Activated naive CD8-positive, alpha-beta T cell treated with anti-CD3 and anti-CD28 coated beads, Interleukin-2, amount 10 ng/mL, durations not matched to agents 7 days and 5 days (primary cell): Measurements from ENCODE around the gene UCP1. TPM values are rescaled to one million over a fixed set of nuclear protein-coding genes. Genes with fewer than 3 reads are reported as not detected.
A peak's percentile ranks its signal among the peaks of the same experiment; 100 is the strongest.

Source experiments
- ATAC-seq: fragments of 150-1000 bp; cut with Tn5 transposase; one replicate; pipeline ENCODE4 v1.10.0; 2021; ENCODE audit warnings: low read depth, moderate library complexity
- POLR2A ChIA-PET: fragments of 350-600 bp; sonication (Branson Sonifier 250); formaldehyde crosslinking; loops from one replicate; lab custom pipeline; 2021; ENCODE audit warnings: antibody characterized with exemption; lab: Charles Lee
- DNase-seq: peaks from one replicate; pipeline ENCODE4 v3.0.0; 2021
- H3K27ac Mint-ChIP-seq: one replicate; pipeline ENCODE4 v1.8.0; 2022; ENCODE audit warnings: mild to moderate bottlenecking, mixed read lengths
- H3K27me3 Mint-ChIP-seq: one replicate; pipeline ENCODE4 v1.8.0; 2022; ENCODE audit warnings: mild to moderate bottlenecking, moderate library complexity, mixed read lengths
- H3K36me3 Mint-ChIP-seq: one replicate; pipeline ENCODE4 v1.8.0; 2021; ENCODE audit warnings: mild to moderate bottlenecking, mixed read lengths
- H3K4me1 Mint-ChIP-seq: one replicate; pipeline ENCODE4 v1.8.0; 2021; ENCODE audit warnings: mixed read lengths
- H3K4me3 Mint-ChIP-seq: one replicate; pipeline ENCODE4 v1.8.0; 2022; ENCODE audit warnings: mild to moderate bottlenecking, moderate library complexity, mixed read lengths
- H3K9me3 Mint-ChIP-seq: one replicate; pipeline ENCODE4 v1.8.0; 2021; ENCODE audit warnings: mixed read lengths
- total RNA-seq, 2 experiments: library from RNA; stranded (reverse); gene quantifications; one replicate each; pipeline ENCODE4 v1.2.3, GENCODE V29; 2021

UCP1 gene
- total RNA-seq, 2 experiments from 2014 or later, result not detected

DNA sequence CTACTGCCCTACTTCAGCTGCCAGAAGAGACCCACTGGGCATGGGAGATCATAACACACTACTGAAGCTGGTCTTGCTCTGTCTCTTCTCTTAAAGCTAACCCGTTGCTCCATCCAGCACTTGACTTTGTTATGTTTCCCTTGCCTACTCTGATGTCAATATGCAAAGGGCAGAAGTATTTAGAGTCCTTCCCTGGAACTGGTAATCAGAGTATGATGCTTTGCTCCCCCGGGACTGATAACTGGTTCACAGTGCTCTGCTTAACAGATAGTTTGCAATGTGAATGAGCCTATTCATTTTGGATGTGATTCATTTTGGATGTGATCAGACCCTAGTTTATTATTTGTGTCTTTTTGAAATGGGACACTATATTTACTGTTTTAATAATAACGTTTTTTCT is 12.3 kb upstream of the UCP1 start:
- ATAC-seq, result no peak
- Mint-ChIP-seq H3K4me1 (no peaks in the 10 kb centered on the region), H3K4me3 (no peak overlapping the region), H3K27ac (no peak overlapping the region), H3K9me3 (no peaks in the 10 kb centered on the region), H3K27me3 (peaks cover 40% of the 10 kb centered on the region), H3K36me3 (no peaks in the 10 kb centered on the region)
- no peak for DNase-seq
- POLR2A ChIA-PET, result no interaction called here

DNA sequence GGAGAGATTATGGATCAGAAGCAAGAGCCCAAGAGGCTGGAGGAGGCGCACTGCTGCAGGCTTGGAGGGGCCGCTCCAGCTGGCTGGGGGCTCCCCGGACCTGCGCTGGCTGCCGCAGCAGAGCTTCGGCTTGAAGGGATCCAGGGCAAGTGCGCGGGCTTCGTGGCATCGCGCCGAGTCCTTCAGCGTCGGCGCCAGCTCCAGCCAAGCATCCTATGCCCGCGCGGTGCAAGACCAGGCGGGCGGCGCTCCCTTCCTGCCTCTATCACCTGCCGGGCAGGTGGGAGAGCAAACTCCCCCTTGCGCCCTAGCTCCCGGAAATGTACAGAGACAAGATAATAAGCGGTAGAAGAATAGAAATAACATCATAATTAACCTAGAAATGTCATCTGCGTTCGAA is 10.5 kb upstream of the UCP1 start:
- Mint-ChIP-seq H3K27me3 (peaks cover 45% of the 10 kb centered on the region), H3K4me1 (no peaks in the 10 kb centered on the region), H3K36me3 (no peaks in the 10 kb centered on the region), H3K9me3 (no peaks in the 10 kb centered on the region), H3K4me3 (no peak overlapping the region), H3K27ac (no peak overlapping the region)
- no peak for DNase-seq
- POLR2A ChIA-PET, result no interaction called here
- ATAC-seq, result no peak

GRCh38 chr4:140575489-140575888 is 6.7 kb upstream of the UCP1 start:
- Mint-ChIP-seq H3K27ac (no peak overlapping the region), H3K9me3 (peaks cover 2% of the 10 kb centered on the region), H3K27me3 (peaks cover 65% of the 10 kb centered on the region), H3K4me3 (no peak overlapping the region), H3K36me3 (no peaks in the 10 kb centered on the region), H3K4me1 (no peaks in the 10 kb centered on the region)
- no peak for ATAC-seq
- POLR2A ChIA-PET, result no interaction called here
- DNase-seq, result no peak

DNA sequence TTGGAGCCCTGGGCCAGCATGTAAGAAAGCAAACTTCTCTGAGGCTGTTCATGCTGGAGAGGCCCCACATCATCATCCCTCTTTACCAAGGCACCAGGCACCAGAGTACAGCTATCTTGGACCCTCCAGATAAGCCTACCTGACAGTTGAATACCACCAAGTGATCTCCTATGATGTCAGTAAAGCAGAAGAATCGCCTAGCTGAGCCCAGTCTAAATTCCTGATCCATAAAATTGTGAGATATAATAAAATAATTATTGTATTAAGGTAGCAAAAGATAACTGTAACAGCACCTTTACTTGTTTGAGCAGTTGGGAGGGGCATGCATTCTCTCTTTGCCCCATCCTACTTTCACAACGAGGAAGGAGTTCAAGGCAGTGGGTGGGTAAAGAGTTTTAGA is 2.9 kb upstream of the UCP1 start:
- Mint-ChIP-seq H3K27ac (no peak overlapping the region), H3K4me3 (no peak overlapping the region), H3K27me3 (peaks cover 67% of the 10 kb centered on the region), H3K36me3 (no peaks in the 10 kb centered on the region), H3K4me1 (peaks cover 10% of the 10 kb centered on the region), H3K9me3 (peaks cover 2% of the 10 kb centered on the region)
- POLR2A ChIA-PET, result no interaction called here
- no peak for DNase-seq
- no peak for ATAC-seq

- no peak for ATAC-seq
- Mint-ChIP-seq H3K36me3 (no peaks in the 10 kb centered on the region), H3K9me3 (peaks cover 2% of the 10 kb centered on the region), H3K27ac (no peak overlapping the region), H3K27me3 (peaks cover 59% of the 10 kb centered on the region), H3K4me3 (peak overlapping the region; percentile 60), H3K4me1 (peaks cover 10% of the 10 kb centered on the region)
- POLR2A ChIA-PET, result no interaction called here
- DNase-seq, result no peak
These were observed 512 bp upstream of the UCP1 start for GRCh38 chr4:140569307-140569638.

DNA sequence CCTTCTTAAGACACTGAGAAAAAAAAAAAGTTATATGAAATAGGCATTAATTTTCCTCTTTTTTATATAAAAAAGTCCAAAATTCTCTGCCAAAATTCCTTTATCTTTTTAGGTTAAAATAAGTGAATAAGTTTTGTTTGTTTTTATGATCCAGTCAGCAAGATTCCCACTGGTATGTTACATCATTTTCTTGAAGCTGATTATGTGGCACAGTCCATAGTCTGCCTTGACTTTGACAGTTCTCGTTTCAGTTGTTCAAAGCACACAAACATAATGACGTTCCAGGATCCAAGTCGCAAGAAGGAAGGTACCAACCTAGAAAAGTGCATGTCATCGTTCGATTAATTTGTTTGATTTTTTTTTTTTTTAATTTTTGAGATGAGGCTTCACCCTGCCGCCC is 9.1 kb downstream of the UCP1 start:
- Mint-ChIP-seq H3K27ac (no peak overlapping the region), H3K4me1 (peaks cover 7% of the 10 kb centered on the region), H3K4me3 (no peak overlapping the region), H3K9me3 (no peaks in the 10 kb centered on the region), H3K36me3 (no peaks in the 10 kb centered on the region), H3K27me3 (peaks cover 38% of the 10 kb centered on the region)
- ATAC-seq (no peak), DNase-seq (no peak)
- POLR2A ChIA-PET, result no interaction called here

DNA sequence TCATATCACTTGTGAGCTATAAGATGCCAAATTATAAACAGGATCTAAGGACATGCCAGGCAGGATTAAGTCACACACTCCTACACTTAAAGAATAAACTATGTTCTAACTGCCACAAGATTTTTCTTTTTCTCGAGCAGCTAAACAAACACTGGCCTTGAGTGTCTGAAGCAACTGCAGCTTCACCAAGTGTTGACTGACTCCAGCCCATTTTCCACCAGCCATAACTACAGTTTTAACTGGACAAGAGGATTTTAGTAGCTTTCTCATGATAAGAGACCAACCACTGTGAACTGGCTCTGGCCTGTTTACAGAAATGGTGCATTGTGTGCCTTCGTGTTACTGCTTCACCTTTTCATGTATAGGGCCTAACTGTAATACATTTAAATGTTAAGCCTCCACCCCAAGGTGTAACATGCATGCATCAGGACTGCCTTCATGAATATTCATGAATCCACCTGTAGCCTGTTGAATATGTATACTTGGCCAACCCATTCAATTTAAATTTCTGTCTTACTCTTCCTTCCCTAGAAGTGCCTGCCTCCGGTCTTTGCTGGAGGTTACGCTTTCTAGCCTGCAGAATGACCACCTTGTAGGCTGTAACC is 10.8 kb downstream of the UCP1 start:
- H3K4me1 Mint-ChIP-seq, result peaks cover 7% of the 10 kb centered on the region
- H3K27ac Mint-ChIP-seq, result no peak overlapping the region
- peaks cover 38% of the 10 kb centered on the region for H3K27me3 Mint-ChIP-seq
- DNase-seq, result no peak
- peaks cover 1% of the 10 kb centered on the region for H3K36me3 Mint-ChIP-seq
- POLR2A ChIA-PET, result no interaction called here
- ATAC-seq, result no peak
- no peak overlapping the region for H3K4me3 Mint-ChIP-seq
- H3K9me3 Mint-ChIP-seq, result no peaks in the 10 kb centered on the region

GRCh38 chr4:140556372-140557085 is 12.2 kb downstream of the UCP1 start:
- no peak overlapping the region for H3K27ac Mint-ChIP-seq
- POLR2A ChIA-PET, result no interaction called here
- DNase-seq, result no peak

GRCh38 chr4:140533951-140534480 is 34.7 kb downstream of the UCP1 start:
- no peak overlapping the region for H3K4me3 Mint-ChIP-seq
- POLR2A ChIA-PET, result no interaction called here
- H3K4me1 Mint-ChIP-seq, result peaks cover 4% of the 10 kb centered on the region

More at GRCh38 chr4:140556372-140557085, 12.2 kb downstream of the UCP1 start:
- H3K9me3 Mint-ChIP-seq, result no peaks in the 10 kb centered on the region
- H3K4me1 Mint-ChIP-seq, result peaks cover 7% of the 10 kb centered on the region
- peaks cover 32% of the 10 kb centered on the region for H3K27me3 Mint-ChIP-seq
- peaks cover 3% of the 10 kb centered on the region for H3K36me3 Mint-ChIP-seq
- H3K4me3 Mint-ChIP-seq, result no peak overlapping the region
- ATAC-seq, result peak; percentile 89

DNA sequence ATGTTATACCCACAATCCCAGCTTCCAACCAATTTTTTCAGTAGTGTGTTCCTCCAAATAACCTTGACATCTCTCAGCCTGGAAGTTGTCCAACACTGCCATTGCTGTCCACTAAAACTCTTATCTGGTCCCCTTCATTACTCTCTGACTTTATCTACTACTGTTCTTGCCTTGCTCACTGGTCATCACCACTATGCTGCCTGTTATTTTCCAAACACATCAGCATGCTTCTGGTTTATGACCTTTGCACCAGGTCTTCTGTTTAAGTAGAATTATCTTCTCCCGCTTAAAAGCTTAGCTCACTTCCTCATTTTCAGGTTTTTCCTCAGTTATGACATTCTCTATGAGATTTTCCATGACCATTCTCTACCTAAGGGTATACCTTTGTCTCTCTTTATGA is 39.3 kb downstream of the UCP1 start:
- POLR2A ChIA-PET, result no interaction called here
- H3K9me3 Mint-ChIP-seq, result no peaks in the 10 kb centered on the region
- no peak for ATAC-seq

More at GRCh38 chr4:140533951-140534480, 34.7 kb downstream of the UCP1 start:
- Mint-ChIP-seq H3K27me3 (no peaks in the 10 kb centered on the region), H3K36me3 (peaks cover 5% of the 10 kb centered on the region), H3K27ac (no peak overlapping the region), H3K9me3 (no peaks in the 10 kb centered on the region)
- no peak for ATAC-seq
- no peak for DNase-seq

GRCh38 chr4:140523857-140524742 is 44.7 kb downstream of the UCP1 start, which contains the start of gene ELMOD2:
Gene ELMOD2, plus strand, starts transcription at chr4:140524168. Its CDS starts 1,261 bp downstream, at chr4:140525429.
- ATAC-seq (peak; percentile 100), DNase-seq (peak; percentile 97)
- Mint-ChIP-seq H3K9me3 (no peaks in the 10 kb centered on the region), H3K27ac (peak within 1 kb of the TSS; percentile 80), H3K4me1 (peaks cover 12% of the 10 kb centered on the region), H3K27me3 (peaks cover 4% of the 10 kb centered on the region), H3K36me3 (peaks cover 14% of the 10 kb centered on the region), H3K4me3 (peak within 1 kb of the TSS; percentile 81)
- POLR2A ChIA-PET, result interaction anchor here (0.8 to 1.3 kb wide), 3 partner anchors 11 to 151 kb away, joined by 3 to 14 read pairs (median 8); partner anchors contain the start of gene SCOC

More for the DNA sequence above, 39.3 kb downstream of the UCP1 start:
- H3K4me3 Mint-ChIP-seq, result no peak overlapping the region
- H3K36me3 Mint-ChIP-seq, result peaks cover 19% of the 10 kb centered on the region
- peaks cover 6% of the 10 kb centered on the region for H3K4me1 Mint-ChIP-seq
- no peaks in the 10 kb centered on the region for H3K27me3 Mint-ChIP-seq
- DNase-seq, result no peak
- no peak overlapping the region for H3K27ac Mint-ChIP-seq

DNA sequence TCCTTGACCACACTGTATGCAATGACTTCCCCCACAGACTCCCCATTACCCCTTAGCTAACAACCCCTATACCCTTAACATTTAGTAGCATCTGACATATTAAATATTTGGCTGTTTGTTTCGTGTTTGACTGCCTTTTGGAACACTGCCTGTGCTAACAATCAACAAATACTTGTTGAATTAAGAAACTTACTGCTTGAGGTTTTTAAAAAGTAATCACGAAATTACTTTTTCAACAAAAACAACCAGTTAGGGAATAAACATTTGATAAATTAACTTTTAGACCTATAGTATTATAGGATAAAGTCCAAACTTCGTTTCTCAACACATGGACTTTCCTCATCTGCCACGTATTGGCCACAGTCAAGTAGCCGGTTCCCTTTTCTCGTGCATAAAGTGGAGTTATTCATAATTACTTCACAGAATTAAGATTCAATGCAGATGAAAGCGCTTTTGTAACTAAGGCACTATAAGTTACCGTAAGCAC is 45.3 kb downstream of the UCP1 start:
- Mint-ChIP-seq H3K4me1 (peaks cover 12% of the 10 kb centered on the region), H3K27ac (no peak overlapping the region), H3K27me3 (peaks cover 4% of the 10 kb centered on the region), H3K36me3 (peaks cover 12% of the 10 kb centered on the region), H3K4me3 (peak overlapping the region; percentile 81), H3K9me3 (no peaks in the 10 kb centered on the region)
- DNase-seq (no peak), ATAC-seq (no peak)
- POLR2A ChIA-PET, result interaction anchor here (0.8 to 1.3 kb wide), 3 partner anchors 12 to 151 kb away, joined by 3 to 14 read pairs (median 8); partner anchors contain the start of gene SCOC

DNA sequence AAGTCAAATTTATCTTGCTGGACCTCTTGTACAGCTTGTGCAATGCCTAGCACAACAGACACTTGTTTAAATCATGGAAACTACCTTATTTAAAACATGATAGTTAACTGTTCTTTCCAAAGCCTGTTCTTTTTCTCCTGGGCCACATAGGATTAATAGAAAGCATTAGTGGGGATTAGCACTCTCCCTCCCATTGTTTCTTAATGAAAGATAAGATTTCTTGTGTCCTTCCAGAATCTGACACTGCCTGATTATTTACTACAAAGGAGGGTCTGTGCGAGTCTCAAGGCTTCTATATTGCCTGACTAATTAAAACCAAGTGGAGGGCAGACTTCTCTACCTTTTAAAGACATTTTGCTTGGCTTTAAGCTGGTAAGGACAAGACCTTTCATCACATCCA is 53.3 kb downstream of the UCP1 start:
- no peaks in the 10 kb centered on the region for H3K36me3 Mint-ChIP-seq
- POLR2A ChIA-PET, result no interaction called here
- no peak for ATAC-seq
- no peak overlapping the region for H3K4me3 Mint-ChIP-seq
- no peaks in the 10 kb centered on the region for H3K4me1 Mint-ChIP-seq
- H3K27me3 Mint-ChIP-seq, result peaks cover 20% of the 10 kb centered on the region
- DNase-seq, result no peak
- no peaks in the 10 kb centered on the region for H3K9me3 Mint-ChIP-seq
- H3K27ac Mint-ChIP-seq, result no peak overlapping the region
